Keratinocyte (primary cell): Measurements from ENCODE around the gene TMEM135.

Experiments
- EZH2 ChIP-seq: IDR thresholded peaks from one replicate; pipeline ENCODE4 v1.6.1; 2012; ENCODE audit warnings: inconsistent platforms, mild to moderate bottlenecking, low read length, moderate library complexity
- TF ChIP-seq, protein P1 (sequence below), 3 experiments: IDR thresholded peaks in 1 of 3; conservative IDR thresholded peaks in 1 of 3; optimal IDR thresholded peaks in 1 of 3; 2 replicates in 2 of 3; 3 replicates in 1 of 3; pipeline versions ENCODE3 to v1.5.1; 2011; ENCODE audit warnings: low read length in 3 of 3, mild to moderate bottlenecking in 3 of 3, moderate library complexity in 2 of 3, control low read depth in 1 of 3, inconsistent platforms in 1 of 3; ENCODE audit not compliant: insufficient read depth in 2 of 3; ENCODE audit errors: extremely low read depth in 1 of 3

DNA sequence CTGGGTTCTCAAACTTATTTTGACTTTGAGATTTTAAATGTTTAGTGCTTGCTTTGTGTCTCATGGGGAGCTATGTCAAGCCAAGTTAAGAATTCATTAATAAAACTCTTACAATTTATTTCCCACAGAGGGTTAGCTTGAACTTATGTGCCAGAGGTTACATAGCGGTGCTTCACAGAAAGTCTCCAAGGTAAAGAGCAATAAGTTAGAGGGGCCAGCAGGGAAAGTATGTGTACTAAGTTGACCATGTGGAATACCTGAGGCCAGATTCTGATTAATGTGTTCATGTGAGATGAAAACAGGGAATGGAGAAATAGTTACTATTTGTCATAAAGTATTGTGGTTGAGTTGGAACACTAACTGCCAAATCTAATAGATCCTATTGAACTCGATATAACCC, 149.3 kb downstream of the TMEM135 start:
- TF ChIP-seq, protein P1, sequence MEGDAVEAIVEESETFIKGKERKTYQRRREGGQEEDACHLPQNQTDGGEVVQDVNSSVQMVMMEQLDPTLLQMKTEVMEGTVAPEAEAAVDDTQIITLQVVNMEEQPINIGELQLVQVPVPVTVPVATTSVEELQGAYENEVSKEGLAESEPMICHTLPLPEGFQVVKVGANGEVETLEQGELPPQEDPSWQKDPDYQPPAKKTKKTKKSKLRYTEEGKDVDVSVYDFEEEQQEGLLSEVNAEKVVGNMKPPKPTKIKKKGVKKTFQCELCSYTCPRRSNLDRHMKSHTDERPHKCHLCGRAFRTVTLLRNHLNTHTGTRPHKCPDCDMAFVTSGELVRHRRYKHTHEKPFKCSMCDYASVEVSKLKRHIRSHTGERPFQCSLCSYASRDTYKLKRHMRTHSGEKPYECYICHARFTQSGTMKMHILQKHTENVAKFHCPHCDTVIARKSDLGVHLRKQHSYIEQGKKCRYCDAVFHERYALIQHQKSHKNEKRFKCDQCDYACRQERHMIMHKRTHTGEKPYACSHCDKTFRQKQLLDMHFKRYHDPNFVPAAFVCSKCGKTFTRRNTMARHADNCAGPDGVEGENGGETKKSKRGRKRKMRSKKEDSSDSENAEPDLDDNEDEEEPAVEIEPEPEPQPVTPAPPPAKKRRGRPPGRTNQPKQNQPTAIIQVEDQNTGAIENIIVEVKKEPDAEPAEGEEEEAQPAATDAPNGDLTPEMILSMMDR (optimal IDR thresholded peaks at IDR 0.05 in 1 of 3, IDR thresholded peaks at IDR 0.05 in 1 of 3, conservative IDR thresholded peaks at IDR 0.05 in 1 of 3; ENCODE audit: extremely low read depth in 1 of 3, insufficient read depth in 2 of 3, low read length in 3 of 3), result no peak
- TF ChIP-seq EZH2, result no peak
